NK-92 (cell line): Measurements from ENCODE around the gene BPIFB1.

Source experiments
- DNase-seq: peaks from one replicate; lab custom pipeline; 2025; ENCODE audit not compliant: unreplicated experiment; lab: John Stamatoyannopoulos, UW

The BPIFB1 gene

GRCh38 chr20:33291830-33292355, 8.9 kb downstream of the BPIFB1 start:
- no peak for DNase-seq

- DNase-seq, result no peak
Observed at GRCh38 chr20:33296206-33296605, 13.2 kb downstream of the BPIFB1 start.

GRCh38 chr20:33298391-33298790, 15.4 kb downstream of the BPIFB1 start:
- DNase-seq, result no peak

GRCh38 chr20:33299111-33299603, 16.1 kb downstream of the BPIFB1 start:
- DNase-seq, result no peak

- no peak for DNase-seq
Observed at GRCh38 chr20:33301192-33301930, 18.3 kb downstream of the BPIFB1 start.

- no peak for DNase-seq
Observed at GRCh38 chr20:33303595-33303994, 20.6 kb downstream of the BPIFB1 start.

GRCh38 chr20:33304046-33304445, 21.0 kb downstream of the BPIFB1 start:
- no peak for DNase-seq

GRCh38 chr20:33305589-33306057, 22.6 kb downstream of the BPIFB1 start:
- DNase-seq, result no peak

GRCh38 chr20:33306228-33306627, 23.2 kb downstream of the BPIFB1 start:
- no peak for DNase-seq

- DNase-seq, result no peak
Observed at GRCh38 chr20:33306807-33307206, 23.8 kb downstream of the BPIFB1 start.

- no peak for DNase-seq
Observed at GRCh38 chr20:33308668-33309067, 25.7 kb downstream of the BPIFB1 start.

GRCh38 chr20:33309631-33310030, 26.6 kb downstream of the BPIFB1 start:
- DNase-seq, result no peak

GRCh38 chr20:33310327-33310899, 27.4 kb downstream of the BPIFB1 start:
- DNase-seq, result no peak

- DNase-seq, result no peak
Observed at GRCh38 chr20:33311011-33311410, 28.0 kb downstream of the BPIFB1 start.

- no peak for DNase-seq
Observed at GRCh38 chr20:33311996-33312395, 29.0 kb downstream of the BPIFB1 start.

GRCh38 chr20:33312583-33312982, 29.6 kb downstream of the BPIFB1 start:
- DNase-seq, result no peak

- DNase-seq, result no peak
Observed at GRCh38 chr20:33313686-33314314, 30.8 kb downstream of the BPIFB1 start.

GRCh38 chr20:33316343-33316742, 33.3 kb downstream of the BPIFB1 start:
- no peak for DNase-seq

- no peak for DNase-seq
Observed at GRCh38 chr20:33316958-33317357, 33.9 kb downstream of the BPIFB1 start.

GRCh38 chr20:33317424-33318095, 34.5 kb downstream of the BPIFB1 start:
- DNase-seq, result no peak

- DNase-seq, result no peak
Observed at GRCh38 chr20:33318096-33318429, 35.0 kb downstream of the BPIFB1 start.
